Testis (tissue), 2 donors: ENCODE data around the gene PRCC.

Source experiments
- POLR2A ChIP-seq: fragments of 450-650 bp; IDR thresholded peaks from one replicate; pipeline ENCODE4 v1.6.1; 2017; ENCODE audit warnings: antibody characterized with exemption, mild to moderate bottlenecking, moderate library complexity
- TF ChIP-seq, protein P1 (sequence below), 3 experiments: fragments of 450-650 bp in 2 of 3; fragments of 200-600 bp in 1 of 3; sonication (generic) in 1 of 3; IDR thresholded peaks; one replicate each; pipeline ENCODE4 v1.5.1; 2016 to 2019; ENCODE audit warnings: antibody characterized with exemption in 3 of 3, mild to moderate bottlenecking in 2 of 3, moderate library complexity in 1 of 3

DNA sequence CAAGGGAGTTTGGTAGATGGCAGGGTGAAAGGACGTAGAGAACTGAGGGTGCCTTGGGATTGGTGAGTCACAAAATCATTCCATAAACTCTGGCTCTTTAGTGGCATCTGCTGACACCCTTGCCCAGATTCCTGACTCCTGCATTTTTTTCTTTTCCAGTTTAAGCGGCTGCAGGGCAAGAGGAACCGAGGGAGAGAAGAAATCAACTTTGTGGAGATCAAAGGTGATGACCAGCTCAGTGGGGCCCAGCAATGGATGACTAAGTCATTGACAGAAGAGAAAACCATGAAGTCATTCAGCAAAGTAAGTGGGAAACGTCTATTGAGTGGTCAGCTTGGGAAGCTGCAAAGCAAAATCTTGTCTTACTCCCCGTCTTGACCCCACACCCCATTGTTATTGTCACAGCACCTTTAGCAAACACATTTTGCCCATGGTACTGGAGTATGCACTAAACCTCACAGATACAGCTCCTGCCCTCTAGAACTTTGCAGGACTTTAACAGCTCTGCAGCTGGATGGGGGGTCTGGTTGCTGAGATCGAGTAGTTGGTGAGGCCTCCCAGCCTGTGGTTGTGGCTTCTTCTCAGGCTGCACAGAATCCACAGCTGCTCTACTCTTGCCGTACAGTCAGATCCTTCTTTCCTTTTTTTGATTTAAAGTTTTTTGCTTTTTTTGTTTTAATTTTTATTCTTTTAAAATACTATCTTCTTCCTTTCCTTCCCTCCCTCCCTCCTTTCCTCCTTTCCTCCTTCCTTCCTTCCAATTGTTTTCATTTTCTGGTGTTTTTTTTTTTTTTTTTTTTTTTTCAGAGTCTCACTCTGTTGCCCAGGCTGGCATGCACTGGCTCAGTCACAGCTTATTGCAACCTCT lies 27.4 kb downstream of the PRCC start:
- TF ChIP-seq, protein P1, sequence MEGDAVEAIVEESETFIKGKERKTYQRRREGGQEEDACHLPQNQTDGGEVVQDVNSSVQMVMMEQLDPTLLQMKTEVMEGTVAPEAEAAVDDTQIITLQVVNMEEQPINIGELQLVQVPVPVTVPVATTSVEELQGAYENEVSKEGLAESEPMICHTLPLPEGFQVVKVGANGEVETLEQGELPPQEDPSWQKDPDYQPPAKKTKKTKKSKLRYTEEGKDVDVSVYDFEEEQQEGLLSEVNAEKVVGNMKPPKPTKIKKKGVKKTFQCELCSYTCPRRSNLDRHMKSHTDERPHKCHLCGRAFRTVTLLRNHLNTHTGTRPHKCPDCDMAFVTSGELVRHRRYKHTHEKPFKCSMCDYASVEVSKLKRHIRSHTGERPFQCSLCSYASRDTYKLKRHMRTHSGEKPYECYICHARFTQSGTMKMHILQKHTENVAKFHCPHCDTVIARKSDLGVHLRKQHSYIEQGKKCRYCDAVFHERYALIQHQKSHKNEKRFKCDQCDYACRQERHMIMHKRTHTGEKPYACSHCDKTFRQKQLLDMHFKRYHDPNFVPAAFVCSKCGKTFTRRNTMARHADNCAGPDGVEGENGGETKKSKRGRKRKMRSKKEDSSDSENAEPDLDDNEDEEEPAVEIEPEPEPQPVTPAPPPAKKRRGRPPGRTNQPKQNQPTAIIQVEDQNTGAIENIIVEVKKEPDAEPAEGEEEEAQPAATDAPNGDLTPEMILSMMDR (IDR thresholded peaks at IDR 0.05) = no peak
- no peak for TF ChIP-seq POLR2A
